ENCODE data around the gene B3GAT2. TPM values are rescaled to one million over a fixed set of nuclear protein-coding genes. Genes with fewer than 3 reads are reported as not detected.
A peak's percentile ranks its signal among the peaks of the same experiment; 100 is the strongest.

B3GAT2 gene
- polyA plus RNA-seq, 1 donor from 2014 or later, result 0.23 TPM

DNA sequence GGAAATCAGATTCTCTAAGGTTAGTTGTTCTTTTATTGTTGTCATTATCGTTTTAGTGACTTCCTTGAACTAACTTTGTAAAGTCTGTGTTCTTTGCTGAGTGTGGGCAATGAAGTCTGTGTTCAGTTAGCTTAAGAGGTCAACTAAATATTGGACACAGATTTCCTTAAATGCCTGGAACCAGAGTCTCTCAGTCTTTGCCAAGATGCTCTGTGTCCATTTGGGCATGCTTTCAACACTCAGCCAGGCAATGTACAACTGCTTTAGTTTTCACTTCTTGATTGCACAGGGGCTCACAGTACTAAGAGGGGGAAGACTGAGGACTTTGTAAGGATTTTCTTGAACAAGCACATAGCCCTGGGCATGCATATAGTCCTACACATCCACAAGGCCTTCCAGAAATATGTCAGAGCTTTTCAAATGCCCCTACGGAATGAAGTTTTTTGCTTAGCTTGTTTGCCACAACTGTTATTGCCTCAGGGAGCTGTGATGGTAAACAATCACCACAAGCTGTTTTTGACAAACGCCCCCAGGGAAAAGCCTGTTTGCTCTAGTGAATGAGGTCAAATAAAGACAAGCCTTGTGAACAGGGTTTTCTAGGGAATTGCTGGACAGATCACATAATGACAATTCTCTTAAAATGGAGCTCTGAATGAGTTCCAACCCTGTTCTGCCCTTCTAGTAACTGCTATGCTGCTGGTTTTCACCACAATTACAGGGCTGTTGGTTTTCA, 82.5 kb downstream of the B3GAT2 start:
- H3K4me1 Mint-ChIP-seq, result no peaks in the 10 kb centered on the region
- H3K9me3 Mint-ChIP-seq, result peaks cover 5 to 22% (median 18%) of the 10 kb centered on the region in 3 donors
- H3K27ac Mint-ChIP-seq, result no peak overlapping the region
- H3K36me3 Mint-ChIP-seq, result peaks cover 5% of the 10 kb centered on the region
- H3K27me3 Mint-ChIP-seq, result peaks cover 3% of the 10 kb centered on the region
- H3K4me3 Mint-ChIP-seq, result no peak overlapping the region

DNA sequence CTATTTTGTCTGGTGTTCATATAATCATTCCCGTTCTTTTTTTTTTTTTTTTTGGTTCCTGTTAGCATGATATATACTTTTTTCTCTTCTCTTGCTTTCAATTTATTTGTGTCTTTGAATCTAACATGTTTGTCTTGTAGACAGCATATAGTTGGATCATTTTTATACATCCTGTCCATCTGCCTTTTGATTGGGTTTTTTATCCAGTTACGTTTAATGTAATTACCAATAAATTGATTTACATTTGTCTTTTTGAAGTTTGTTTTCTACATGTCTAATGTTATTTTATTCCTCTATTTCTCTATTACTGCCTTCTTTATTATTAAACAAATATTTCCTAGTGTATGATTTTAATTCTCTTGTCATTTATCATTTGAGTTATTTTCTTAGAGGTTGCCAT, 84.4 kb downstream of the B3GAT2 start:
- Mint-ChIP-seq H3K4me1 (no peaks in the 10 kb centered on the region), H3K36me3 (peaks cover 5% of the 10 kb centered on the region), H3K4me3 (no peak overlapping the region), H3K27me3 (peaks cover 2% of the 10 kb centered on the region), H3K9me3 (peaks cover 5 to 22% (median 18%) of the 10 kb centered on the region in 3 donors), H3K27ac (no peak overlapping the region)

DNA sequence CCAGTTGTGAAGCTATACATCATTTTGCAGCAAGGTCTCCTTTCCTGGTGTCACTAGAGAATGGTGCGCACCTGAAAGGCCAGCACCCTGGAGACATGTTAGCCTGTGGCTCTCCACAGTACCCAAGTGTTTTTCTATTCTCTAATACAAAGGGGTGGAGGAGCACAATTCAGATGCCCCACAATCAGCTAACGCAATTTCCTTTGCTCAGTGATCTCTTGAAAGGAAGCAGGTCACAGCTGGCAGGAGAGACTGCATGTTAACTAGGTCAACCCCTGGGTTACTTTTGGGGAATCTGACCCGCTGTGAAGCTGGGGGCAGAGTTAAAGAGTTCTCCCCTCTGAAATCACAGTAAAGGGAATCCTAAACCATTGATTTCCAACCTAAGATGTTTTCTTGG, 92.5 kb downstream of the B3GAT2 start:
- Mint-ChIP-seq H3K27ac (no peak overlapping the region), H3K36me3 (peaks cover 14% of the 10 kb centered on the region), H3K4me3 (no peak overlapping the region), H3K9me3 (peaks cover 0 to 5% (median 2%) of the 10 kb centered on the region in 3 donors), H3K4me1 (no peaks in the 10 kb centered on the region), H3K27me3 (no peaks in the 10 kb centered on the region)

DNA sequence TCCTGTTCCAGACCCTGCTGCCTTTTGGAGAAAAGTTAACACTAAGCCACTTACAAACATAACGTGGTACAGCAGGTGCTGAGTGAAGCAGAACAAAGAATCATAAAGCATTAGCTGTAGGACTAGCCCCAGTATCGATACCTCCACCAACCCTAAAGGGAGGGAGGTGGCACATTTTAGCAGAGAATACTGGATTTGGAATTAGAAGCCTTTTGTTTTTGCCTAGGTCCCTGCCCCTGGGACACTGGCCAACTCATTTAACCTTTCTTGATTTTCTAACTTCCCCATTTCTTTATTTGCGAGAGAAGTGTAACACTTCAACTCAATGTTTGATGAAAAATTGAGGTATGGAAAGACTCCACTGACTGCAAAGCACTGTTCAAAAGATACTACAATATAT, 93.5 kb downstream of the B3GAT2 start:
- Mint-ChIP-seq H3K4me3 (no peak overlapping the region), H3K36me3 (peaks cover 15% of the 10 kb centered on the region), H3K27me3 (no peaks in the 10 kb centered on the region), H3K4me1 (no peaks in the 10 kb centered on the region), H3K9me3 (peaks cover 0 to 5% (median 2%) of the 10 kb centered on the region in 3 donors), H3K27ac (no peak overlapping the region)

GRCh38 chr6:70860920-70861319, 95.9 kb downstream of the B3GAT2 start:
- Mint-ChIP-seq H3K27ac (no peak overlapping the region), H3K4me1 (peaks cover 8 to 12% (median 11%) of the 10 kb centered on the region in 3 donors), H3K4me3 (no peak overlapping the region), H3K27me3 (no peaks in the 10 kb centered on the region), H3K9me3 (no peaks in the 10 kb centered on the region), H3K36me3 (peaks cover 12% of the 10 kb centered on the region)

DNA sequence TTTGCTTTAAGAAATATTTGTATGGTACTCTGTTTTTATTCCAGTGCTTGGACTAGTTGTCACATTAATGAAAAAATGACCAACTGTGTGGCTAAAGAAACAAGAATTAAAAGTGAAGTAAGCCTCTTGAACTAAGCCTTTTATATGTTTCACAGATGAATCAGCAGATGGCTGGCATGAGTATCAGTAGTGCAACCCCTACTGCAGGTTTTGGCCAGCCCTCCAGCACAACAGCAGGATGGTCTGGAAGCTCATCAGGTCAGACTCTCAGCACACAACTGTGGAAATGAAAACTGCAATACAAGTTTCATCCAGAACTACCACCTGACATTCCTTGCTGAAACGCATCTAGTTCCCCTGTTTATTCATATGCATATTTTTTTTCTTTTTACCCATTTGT, 96.8 kb downstream of the B3GAT2 start:
- no peaks in the 10 kb centered on the region for H3K9me3 Mint-ChIP-seq
- peaks cover 14% of the 10 kb centered on the region for H3K36me3 Mint-ChIP-seq
- no peak overlapping the region for H3K4me3 Mint-ChIP-seq
- H3K27me3 Mint-ChIP-seq, result no peaks in the 10 kb centered on the region
- no peak overlapping the region for H3K27ac Mint-ChIP-seq
- H3K4me1 Mint-ChIP-seq, result peaks cover 8 to 16% (median 14%) of the 10 kb centered on the region in 3 donors

DNA sequence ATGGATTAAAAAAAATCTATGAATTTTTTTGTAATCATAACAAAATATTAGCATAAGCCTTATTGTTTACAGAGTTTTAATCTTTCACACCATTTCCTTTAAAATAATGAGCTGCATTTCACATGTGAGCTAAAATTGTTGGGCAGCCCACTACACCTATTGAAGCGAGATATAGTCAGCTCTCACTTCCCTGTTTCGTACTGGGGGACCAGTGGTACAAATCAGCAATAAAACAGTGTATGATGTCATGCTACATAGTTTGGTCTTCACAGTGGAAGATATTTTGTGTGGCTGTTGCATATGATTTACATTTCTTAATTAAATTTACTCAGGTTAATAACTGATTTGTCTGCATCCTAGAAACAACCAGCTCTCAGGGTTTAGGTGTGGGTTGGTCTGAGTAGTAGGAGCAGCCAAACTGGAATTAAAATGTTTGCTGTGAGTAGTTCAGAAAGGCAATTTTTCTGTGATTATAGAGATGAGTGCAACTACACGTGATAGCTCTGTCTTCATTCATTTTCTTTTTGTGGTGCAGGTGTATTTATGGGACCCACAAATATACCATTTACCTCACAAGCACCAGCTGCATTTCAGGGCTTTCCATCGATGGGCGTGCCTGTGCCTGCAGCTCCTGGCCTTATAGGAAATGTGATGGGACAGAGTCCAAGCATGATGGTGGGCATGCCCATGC, 99.3 kb downstream of the B3GAT2 start:
- Mint-ChIP-seq H3K4me3 (no peak overlapping the region), H3K27ac (no peak overlapping the region)

GRCh38 chr6:70852667-70853246, 104.1 kb downstream of the B3GAT2 start:
- Mint-ChIP-seq H3K27ac (no peak overlapping the region), H3K27me3 (no peaks in the 10 kb centered on the region), H3K36me3 (peaks cover 6% of the 10 kb centered on the region), H3K4me1 (peaks cover 15 to 23% (median 16%) of the 10 kb centered on the region in 3 donors), H3K4me3 (no peak overlapping the region), H3K9me3 (no peaks in the 10 kb centered on the region)

More for the DNA sequence above, 99.3 kb downstream of the B3GAT2 start:
- Mint-ChIP-seq H3K9me3 (no peaks in the 10 kb centered on the region), H3K4me1 (peaks cover 8 to 16% (median 15%) of the 10 kb centered on the region in 3 donors), H3K27me3 (no peaks in the 10 kb centered on the region), H3K36me3 (peaks cover 17% of the 10 kb centered on the region)

DNA sequence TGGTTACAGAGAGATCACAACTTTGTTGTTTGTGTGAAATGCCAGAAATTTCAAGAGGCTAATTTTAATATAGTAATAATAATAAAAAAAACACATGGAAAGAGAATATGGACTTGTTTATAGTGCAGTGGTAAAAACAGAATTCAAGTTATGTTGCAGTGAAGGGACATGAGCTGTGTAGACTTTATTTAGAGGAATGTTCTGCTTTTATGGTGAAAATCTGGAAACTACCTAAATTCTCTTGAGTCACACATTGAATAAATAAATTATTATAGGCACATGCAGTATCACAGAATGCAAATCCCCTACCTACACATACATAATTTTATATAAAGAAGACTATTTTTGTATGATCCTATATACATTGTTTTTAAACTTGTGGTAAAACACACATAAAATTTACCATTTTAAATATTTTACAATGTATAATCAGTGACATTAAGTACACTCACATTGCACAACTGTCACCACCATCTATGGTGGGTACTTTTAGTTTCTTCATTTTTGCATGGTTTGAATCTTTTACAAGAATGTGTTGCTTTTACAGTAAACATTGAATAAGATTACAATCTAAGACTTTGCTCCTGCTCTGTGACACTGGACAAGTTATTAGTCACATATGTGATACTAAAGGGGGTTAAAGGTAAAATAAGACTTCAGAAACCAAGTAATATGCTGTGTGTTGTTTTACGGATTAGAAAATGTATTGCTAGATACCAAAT, 107.4 kb downstream of the B3GAT2 start:
- Mint-ChIP-seq H3K27ac (no peak overlapping the region), H3K4me3 (no peak overlapping the region), H3K4me1 (peaks cover 2 to 15% (median 13%) of the 10 kb centered on the region in 3 donors), H3K9me3 (no peaks in the 10 kb centered on the region), H3K27me3 (no peaks in the 10 kb centered on the region), H3K36me3 (peaks cover 3% of the 10 kb centered on the region)

DNA sequence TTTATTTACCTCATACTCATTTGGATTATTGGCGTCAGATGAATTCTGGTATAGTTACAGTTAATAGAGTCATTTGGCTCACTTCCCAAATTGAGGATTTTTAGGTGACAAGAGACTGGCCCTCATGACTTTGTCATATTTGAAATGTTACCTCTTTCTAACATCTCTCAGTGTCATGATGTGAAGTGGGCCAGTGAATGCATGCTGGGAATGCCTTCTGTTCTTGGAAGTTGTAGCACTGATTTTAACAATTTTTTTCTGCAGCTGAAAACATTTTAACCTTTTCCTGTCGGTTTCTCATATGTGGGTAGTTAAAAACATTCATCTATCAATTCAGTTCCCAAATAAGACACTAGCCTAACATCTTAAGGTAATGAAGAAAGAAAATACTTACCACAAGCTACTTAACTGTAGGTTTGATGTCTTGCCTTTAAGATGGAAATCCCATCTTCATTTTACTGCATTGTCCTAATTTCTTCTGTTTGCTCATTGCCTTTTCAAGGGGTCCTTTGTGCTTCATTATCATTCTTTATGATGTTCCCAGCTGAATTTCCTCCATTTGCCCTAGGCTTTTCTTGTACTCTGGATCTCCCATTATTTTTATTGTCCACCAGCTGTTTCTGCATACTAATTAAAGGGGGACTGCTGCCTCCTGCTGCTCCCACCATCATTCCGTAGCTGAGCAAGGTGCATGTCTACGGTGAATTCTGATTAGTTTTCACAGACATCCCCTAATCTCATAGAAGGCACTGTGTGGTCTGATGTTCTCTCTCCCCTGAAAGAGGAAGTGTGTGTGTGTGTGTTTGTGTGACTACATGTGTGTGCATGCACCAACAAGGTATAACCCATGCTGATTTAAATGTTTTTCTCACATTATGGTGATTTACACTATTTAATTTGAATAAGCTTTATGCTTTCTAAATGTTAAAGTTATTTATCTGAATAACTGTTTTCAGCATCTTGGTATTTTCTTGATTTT, 109.5 kb downstream of the B3GAT2 start:
- Mint-ChIP-seq H3K36me3 (no peaks in the 10 kb centered on the region), H3K4me1 (peaks cover 2 to 15% (median 13%) of the 10 kb centered on the region in 3 donors), H3K27me3 (no peaks in the 10 kb centered on the region), H3K4me3 (no peak overlapping the region), H3K27ac (no peak overlapping the region), H3K9me3 (no peaks in the 10 kb centered on the region)

DNA sequence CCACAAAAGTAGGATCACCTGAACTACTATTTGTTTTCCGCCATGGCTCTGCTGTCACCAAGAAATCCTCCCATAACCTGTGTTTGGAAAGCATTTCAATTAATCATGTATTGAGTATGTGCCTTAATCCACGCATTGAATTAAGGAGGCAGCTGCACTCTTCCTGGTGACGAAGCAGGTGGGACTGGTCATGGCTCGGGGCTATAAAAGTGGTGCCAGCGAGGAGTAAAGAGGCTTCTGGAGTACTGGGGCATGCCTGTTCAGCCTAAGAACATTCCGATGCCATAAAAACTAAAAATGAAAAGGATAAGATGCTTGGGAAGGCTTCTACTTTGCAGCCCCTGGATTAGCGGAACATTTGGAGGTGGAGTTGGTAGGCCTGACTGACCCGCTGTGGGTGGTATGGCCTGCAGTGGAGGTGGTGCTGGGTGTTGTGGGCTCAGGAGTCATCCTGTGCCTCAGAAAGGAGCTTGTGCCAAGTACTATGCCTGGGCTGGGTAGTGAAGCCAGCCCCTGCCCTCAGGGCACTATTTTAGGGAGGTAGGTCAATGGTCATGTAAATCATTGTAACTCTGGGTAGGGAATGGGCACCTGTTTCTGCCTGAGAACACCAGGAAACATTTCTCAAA, 110.5 kb downstream of the B3GAT2 start:
- Mint-ChIP-seq H3K4me3 (no peak overlapping the region), H3K27me3 (no peaks in the 10 kb centered on the region), H3K4me1 (peaks cover 2 to 15% (median 13%) of the 10 kb centered on the region in 3 donors), H3K9me3 (no peaks in the 10 kb centered on the region), H3K36me3 (no peaks in the 10 kb centered on the region), H3K27ac (peak overlapping the region in 2 of 3 donors; percentile 3 to 18)

GRCh38 chr6:70844301-70844700, 112.6 kb downstream of the B3GAT2 start:
- no peaks in the 10 kb centered on the region for H3K9me3 Mint-ChIP-seq
- peaks cover 2 to 17% (median 13%) of the 10 kb centered on the region in 3 donors for H3K4me1 Mint-ChIP-seq
- no peaks in the 10 kb centered on the region for H3K27me3 Mint-ChIP-seq
- peaks cover 4% of the 10 kb centered on the region for H3K36me3 Mint-ChIP-seq
- no peak overlapping the region for H3K27ac Mint-ChIP-seq
- no peak overlapping the region for H3K4me3 Mint-ChIP-seq

- Mint-ChIP-seq H3K9me3 (no peaks in the 10 kb centered on the region), H3K27ac (no peak overlapping the region), H3K4me1 (peaks cover 3 to 10% (median 6%) of the 10 kb centered on the region in 3 donors), H3K27me3 (no peaks in the 10 kb centered on the region), H3K4me3 (no peak overlapping the region), H3K36me3 (peaks cover 9% of the 10 kb centered on the region)
Observed at GRCh38 chr6:70843328-70843918, 113.4 kb downstream of the B3GAT2 start.
